Activated CD4-positive, alpha-beta T cell treated with anti-CD3 and anti-CD28 coated beads, Interleukin-2, Interleukin-4, amounts not matched to agents 100 ng/mL and 50 ng/mL, durations not matched to agents 16 hours and 8 hours (primary cell): ENCODE data around the gene GRIK1.

ENCODE experiments used
- DNase-seq: peaks from one replicate; pipeline ENCODE4 v3.0.0-alpha.2; 2020; ENCODE audit warnings: low spot score

The GRIK1 gene

DNA sequence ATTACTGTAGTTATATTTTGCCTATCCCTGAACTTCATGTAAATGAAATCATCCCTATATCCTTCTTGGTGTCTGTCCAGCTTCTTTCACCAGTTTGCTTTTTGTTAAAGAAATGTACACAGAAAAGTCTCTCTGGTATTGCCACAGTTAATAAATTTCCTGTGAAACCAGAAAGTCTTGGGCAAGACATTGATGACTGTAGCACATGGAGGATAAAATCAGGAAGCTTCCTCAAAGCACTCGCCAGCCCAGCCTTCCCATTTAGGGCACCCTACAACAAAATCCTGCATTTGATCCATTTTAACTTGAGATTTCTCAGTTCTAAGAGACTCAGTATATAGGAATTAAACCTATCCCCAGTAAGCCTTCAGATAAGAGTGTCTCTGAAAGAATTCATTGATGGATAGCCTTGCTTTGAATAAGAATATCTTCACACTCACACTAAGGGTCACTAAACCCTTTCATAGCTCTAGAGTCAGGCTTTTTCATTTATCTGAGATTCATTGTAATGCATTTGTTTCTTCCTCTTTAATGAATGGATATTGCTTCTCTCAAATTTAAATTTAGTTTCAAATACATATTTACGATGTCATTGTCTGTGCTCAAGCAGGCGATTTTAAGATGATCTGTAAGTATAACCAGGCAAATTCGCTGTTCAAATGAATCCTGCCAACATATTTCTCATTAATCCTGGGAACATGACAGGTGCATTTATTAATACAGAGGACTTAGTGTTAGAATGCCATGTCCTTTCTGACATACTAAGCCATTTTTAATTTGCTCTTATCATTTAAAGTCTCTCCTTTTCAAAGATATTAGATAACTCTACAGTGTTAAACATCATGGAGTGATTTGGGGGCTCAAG is 153.1 kb downstream of the GRIK1 start:
- DNase-seq: no peak

- no peak for DNase-seq
These were observed 162.6 kb downstream of the GRIK1 start for GRCh38 chr21:29777160-29777559.

DNA sequence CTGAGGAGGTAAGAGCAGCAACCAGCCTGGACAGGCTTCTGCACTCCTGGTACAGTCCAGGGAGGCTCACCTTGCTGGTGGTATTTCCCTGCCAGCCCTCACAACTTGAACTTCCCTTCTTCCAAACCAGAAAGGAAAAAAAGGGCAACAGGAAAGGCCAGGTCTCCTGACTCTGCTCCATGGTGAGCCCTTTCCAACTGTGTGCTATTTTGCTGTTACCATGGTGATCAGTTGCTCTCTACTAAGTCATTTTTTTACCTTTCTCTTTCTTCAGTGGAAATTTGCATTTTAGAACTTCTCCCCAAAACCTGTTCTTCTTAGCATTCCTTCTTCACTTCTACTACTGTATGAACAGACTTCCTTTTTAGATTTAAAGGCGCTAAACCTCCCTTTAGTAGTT is 164.3 kb downstream of the GRIK1 start:
- no peak for DNase-seq

GRCh38 chr21:29771491-29772066 is 168.2 kb downstream of the GRIK1 start:
- no peak for DNase-seq

- DNase-seq: no peak
These were observed 176.1 kb downstream of the GRIK1 start for GRCh38 chr21:29763674-29764073.

- DNase-seq: no peak
These were observed 177.2 kb downstream of the GRIK1 start for GRCh38 chr21:29762570-29763082.

DNA sequence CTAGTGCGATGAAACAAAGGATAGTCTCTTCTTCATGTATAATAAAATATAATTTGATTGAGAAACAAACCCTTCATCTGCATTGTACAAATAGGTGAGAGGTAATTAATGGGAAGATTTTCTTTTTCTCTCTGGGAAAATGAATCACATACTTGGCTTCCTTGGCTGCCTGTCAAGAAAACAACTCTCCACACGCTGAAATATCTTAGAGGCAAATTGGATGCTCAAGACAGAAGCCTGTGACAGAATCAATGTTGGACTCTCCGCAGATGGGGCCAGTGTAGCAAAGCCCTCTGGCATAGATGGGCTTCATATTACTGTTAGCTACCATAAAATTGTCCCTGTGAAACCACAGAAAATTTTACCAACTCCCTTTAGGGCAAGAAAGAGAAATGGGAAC is 186.6 kb downstream of the GRIK1 start:
- no peak for DNase-seq

- DNase-seq: no peak
These were observed 188.2 kb downstream of the GRIK1 start for GRCh38 chr21:29751473-29752185.

GRCh38 chr21:29749957-29750356 is 189.8 kb downstream of the GRIK1 start:
- no peak for DNase-seq

DNA sequence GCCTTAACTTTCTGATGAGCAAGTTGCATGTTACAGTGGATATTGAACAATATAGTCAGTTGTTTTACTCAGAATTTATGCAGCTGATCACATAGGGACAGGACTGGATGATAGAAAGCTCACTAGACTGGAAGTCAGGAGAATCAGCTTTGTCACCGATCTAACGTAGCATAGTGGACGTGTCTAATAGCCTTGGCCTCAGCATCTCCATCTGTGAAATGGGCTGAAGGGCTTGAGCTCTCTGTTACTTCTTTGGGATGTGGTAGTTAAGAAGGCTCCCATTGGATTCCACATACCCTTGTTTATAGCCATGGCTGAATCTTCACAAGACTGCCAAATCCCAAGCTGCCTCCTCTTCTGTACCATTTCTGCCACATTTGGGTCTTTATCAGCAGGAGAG is 190.6 kb downstream of the GRIK1 start:
- DNase-seq: no peak

DNA sequence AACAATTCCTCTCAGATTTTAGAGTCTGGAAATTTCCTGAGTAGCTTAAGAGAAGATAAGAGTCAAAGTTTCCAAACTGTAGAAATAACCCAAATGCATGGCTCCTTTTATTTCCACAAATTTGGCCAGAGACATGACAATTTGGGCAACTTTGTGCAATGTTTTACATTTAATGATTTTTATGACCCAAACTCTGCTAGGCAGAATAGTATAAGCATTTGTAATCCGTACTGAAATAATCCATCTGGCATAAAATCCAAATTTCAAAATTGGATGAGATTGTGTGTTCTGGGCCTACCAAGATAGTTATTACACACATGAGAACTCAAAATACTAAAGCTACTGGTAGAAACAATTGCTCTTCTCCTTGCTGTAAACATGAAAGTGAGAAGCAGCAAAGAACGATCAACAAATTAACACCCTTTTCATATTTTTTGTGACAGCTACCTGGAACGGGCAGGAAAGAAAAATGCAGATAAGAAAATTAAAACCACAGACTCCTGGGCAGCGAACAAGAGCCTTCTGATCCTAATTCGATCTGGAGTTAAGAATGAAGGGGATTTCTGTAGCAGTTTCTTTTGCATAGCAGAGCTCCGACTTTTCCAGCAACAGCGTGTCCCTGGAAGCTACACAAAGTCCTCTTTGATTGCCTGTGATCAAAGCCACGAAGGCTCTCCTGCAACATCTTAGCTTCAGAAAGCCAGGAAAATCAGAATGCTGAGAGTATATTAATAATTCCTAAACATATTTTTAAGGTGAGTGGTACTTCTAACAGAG is 191.2 kb downstream of the GRIK1 start:
- DNase-seq: no peak

- DNase-seq: no peak
These were observed 198.0 kb downstream of the GRIK1 start for GRCh38 chr21:29741761-29742160.

- no peak for DNase-seq
These were observed 200.6 kb downstream of the GRIK1 start for GRCh38 chr21:29739176-29739575.

DNA sequence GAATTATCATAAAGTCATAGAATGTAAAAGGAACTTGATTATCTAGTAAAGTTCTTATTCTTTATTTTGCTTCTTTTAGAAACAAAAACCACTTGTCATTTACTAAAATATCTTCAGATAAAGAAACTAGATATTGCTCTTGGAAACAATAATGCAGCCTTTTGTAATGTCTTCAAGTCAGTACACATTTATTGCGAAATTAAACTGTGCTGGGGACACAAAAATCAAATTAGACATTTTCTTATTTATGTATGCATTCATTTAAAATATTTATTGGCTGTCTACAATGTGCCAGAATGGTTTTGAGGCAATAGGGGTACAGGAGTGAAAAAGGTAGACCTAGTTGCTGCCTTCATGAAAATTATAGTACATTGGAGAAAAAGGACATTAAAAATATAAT is 201.1 kb downstream of the GRIK1 start:
- no peak for DNase-seq

DNA sequence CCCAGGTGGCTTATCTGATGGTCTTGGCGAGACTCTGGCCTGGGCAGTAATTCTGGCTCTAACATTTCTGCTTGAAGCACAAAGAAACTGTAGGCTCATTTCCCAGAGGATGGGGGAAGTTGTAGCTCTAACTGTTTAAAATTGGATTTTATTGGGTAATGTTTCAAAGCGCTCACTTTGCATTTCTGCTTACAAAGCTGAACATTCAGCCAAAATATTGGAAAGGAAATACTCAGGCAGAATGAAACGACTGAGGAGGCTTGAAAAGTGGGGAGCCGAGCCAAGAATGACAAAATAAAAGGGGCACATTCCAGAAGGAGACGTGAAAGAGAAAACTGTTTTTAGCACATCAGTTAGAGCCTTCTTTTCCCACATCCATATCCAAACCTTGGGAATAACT is 202.6 kb downstream of the GRIK1 start:
- DNase-seq: no peak

- DNase-seq: no peak
These were observed 209.5 kb downstream of the GRIK1 start for GRCh38 chr21:29730281-29730680.

DNA sequence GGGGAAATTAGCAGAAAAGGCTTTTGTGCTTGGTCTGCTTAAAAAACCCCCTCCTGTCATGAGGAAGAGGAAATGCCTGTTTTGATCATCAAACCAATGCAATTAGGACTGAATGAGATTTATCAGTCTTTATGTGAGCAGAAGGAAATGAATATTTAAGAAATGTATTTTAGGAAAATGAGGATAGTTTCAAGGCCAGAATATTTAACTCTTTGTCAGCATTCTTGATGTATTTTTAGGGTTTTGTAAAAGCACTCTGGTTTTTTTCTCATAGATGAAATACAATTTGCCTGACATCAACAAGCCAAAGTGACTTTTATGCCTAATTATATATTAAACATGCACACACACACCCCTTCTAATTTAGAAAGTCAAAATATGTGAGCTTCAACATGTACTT is 213.8 kb downstream of the GRIK1 start:
- DNase-seq: no peak

DNA sequence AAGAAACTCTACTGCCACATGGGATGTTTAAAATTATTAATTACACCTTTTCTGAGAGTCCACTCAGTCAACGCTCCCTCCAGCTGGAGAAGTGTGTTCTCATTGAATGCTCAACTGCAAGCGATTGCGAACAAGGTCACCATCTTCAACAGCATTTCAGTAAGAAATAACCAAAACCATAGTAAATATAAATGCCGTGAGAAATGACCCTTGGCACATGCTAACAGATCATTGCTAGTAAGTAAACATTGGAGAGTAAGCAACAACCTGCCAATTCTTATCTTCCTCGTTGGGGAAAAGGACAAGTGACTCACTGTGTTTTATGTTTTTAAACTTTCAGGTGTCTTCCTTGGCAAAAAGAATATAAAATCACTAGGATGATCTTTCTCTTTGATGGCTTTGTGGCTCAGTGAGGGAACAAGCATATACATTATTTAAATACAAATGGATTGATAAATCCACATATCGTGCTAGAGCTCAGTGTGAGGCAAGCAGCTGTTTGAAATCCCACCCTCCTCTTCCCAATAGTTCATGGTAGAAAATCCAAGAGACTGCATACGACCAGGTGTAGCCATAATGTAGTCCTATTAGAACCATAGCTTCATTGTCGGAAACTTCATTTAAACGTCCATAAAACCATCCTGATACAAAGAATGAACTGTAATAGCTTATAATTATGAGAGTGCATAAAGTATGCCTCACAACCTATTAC is 214.6 kb downstream of the GRIK1 start:
- no peak for DNase-seq

DNA sequence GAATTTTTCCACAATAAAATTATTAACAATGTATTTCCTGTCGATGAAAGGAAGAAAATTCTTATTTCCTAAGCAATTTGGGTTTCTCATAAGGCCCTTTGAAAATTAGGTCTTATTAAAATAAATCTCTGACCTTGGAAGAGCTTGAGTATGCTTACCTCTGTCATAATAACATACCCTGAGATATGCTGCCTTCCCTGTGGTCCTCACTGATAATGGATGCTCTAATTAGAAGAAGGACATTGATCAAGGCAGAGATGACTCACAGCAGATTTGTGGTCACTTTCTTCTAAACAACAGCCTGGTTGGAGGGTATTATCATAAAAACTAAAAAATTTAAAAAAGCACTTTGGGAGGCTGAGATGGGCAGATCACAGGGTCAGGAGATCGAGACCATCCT is 217.8 kb downstream of the GRIK1 start:
- DNase-seq: no peak

DNA sequence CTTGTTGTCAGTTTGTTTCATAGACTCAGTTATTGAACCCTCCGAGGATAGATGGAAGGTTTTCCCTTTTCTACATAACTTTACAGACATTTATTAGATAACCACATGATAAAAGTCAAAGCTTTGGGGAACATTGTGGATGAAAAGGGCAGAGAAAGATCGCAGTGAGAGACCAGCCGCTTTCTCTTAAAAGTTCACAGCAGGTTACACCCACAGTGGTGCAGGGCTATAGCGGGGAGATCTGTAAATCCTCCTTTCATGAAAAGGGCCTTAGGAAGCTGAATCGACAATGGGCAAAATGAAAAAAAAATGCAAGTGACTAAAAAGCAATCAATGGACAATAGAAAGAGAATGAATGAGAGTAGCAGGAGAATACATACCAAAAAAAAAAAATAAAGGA is 218.6 kb downstream of the GRIK1 start:
- no peak for DNase-seq

DNA sequence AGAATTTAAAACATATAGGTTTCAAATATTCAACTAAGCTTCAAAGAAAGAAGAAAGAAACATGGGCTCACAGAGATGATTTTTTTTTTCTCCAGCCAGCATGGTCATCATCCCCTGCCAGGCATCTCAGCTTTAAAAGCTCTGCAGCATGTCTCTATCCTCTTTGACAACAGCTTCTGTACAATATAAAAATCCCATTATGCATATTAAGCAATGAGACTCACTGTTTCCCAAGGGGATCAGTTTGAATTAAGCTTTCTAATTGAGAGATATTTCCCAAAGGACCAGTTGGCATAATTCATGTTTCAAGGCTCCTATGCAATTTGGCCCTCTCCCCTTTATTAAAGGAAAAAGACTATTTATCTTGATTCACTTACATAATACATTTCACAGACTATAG is 220.3 kb downstream of the GRIK1 start:
- no peak for DNase-seq
